Keratinocyte (primary cell): ENCODE results near the gene B3GLCT. TPM values are rescaled to one million over a fixed set of nuclear protein-coding genes. Genes with fewer than 3 reads are reported as not detected.

Source experiments
- DNase-seq: peaks from one replicate; pipeline ENCODE4 v3.0.0-alpha.2; 2011; ENCODE audit warnings: low read depth, missing footprints, low spot score
- FAIRE-seq: peaks from 2 replicates; lab custom pipeline; 2011; peaks lifted over from hg19 to GRCh38; lab: Jason Lieb, UNC
- H2AFZ ChIP-seq: 2 replicates; pipeline ENCODE4 v1.6.0; 2012; ENCODE audit warnings: low read length, control low read depth, inconsistent platforms; ENCODE audit not compliant: control insufficient read depth
- H3K27ac ChIP-seq: 2 replicates; pipeline ENCODE4 v1.5.1; 2011; ENCODE audit warnings: low read length; ENCODE audit not compliant: control insufficient read depth, insufficient read depth
- H3K27me3 ChIP-seq: 3 replicates; pipeline ENCODE4 v1.6.0; 2011; ENCODE audit warnings: low read length; ENCODE audit not compliant: control insufficient read depth, insufficient read depth; ENCODE audit errors: extremely low read depth
- H3K36me3 ChIP-seq, 2 experiments: 2 replicates in 1 of 2; 3 replicates in 1 of 2; pipeline ENCODE4 v1.5.1; 2011; ENCODE audit warnings: low read length in 2 of 2, mild to moderate bottlenecking in 1 of 2; ENCODE audit not compliant: control insufficient read depth in 2 of 2, insufficient read depth in 2 of 2; ENCODE audit errors: extremely low read depth in 1 of 2
- H3K4me1 ChIP-seq: 3 replicates; pipeline ENCODE4 v1.5.1; 2011; ENCODE audit warnings: low read length; ENCODE audit not compliant: control insufficient read depth, insufficient read depth; ENCODE audit errors: extremely low read depth
- H3K4me2 ChIP-seq: 3 replicates; pipeline ENCODE4 v1.6.0; 2011; ENCODE audit warnings: low read depth, low read length; ENCODE audit not compliant: control insufficient read depth, insufficient read depth; ENCODE audit errors: extremely low read depth
- H3K4me3 ChIP-seq, 3 experiments: fragments of 200-600 bp in 1 of 3; sonication (generic) in 1 of 3; 2 replicates in 2 of 3; 3 replicates in 1 of 3; pipeline ENCODE4 v1.5.1; 2011 to 2016; ENCODE audit warnings: low read length in 3 of 3, mild to moderate bottlenecking in 3 of 3, control low read depth in 2 of 3, inconsistent platforms in 1 of 3, low read depth in 1 of 3, mixed read lengths in 1 of 3, mixed run types in 1 of 3, moderate library complexity in 1 of 3; ENCODE audit not compliant: control insufficient read depth in 2 of 3, insufficient read depth in 2 of 3; ENCODE audit errors: extremely low read depth in 1 of 3
- H3K79me2 ChIP-seq: 2 replicates; pipeline ENCODE4 v1.6.0; 2012; ENCODE audit warnings: low read length; ENCODE audit not compliant: control insufficient read depth, insufficient read depth
- H3K9ac ChIP-seq: 3 replicates; pipeline ENCODE4 v1.6.0; 2011; ENCODE audit warnings: low read length; ENCODE audit not compliant: control insufficient read depth, insufficient read depth; ENCODE audit errors: extremely low read depth
- H3K9me1 ChIP-seq: 3 replicates; pipeline ENCODE4 v1.6.0; 2011; ENCODE audit warnings: low read length; ENCODE audit not compliant: control insufficient read depth, insufficient read depth; ENCODE audit errors: extremely low read depth
- H3K9me3 ChIP-seq: 2 replicates; pipeline ENCODE4 v1.5.1; 2012; ENCODE audit warnings: low read depth, low read length; ENCODE audit not compliant: control insufficient read depth
- H4K20me1 ChIP-seq: 3 replicates; pipeline ENCODE4 v1.6.0; 2011; ENCODE audit warnings: low read length; ENCODE audit not compliant: control insufficient read depth, insufficient read depth; ENCODE audit errors: extremely low read depth
- CTCF ChIP-seq, 3 experiments: IDR thresholded peaks in 1 of 3; conservative IDR thresholded peaks in 1 of 3; optimal IDR thresholded peaks in 1 of 3; 2 replicates in 2 of 3; 3 replicates in 1 of 3; pipeline versions ENCODE3 to v1.5.1; 2011; ENCODE audit warnings: low read length in 3 of 3, mild to moderate bottlenecking in 3 of 3, moderate library complexity in 2 of 3, control low read depth in 1 of 3, inconsistent platforms in 1 of 3; ENCODE audit not compliant: insufficient read depth in 2 of 3; ENCODE audit errors: extremely low read depth in 1 of 3
- EZH2 ChIP-seq: IDR thresholded peaks from one replicate; pipeline ENCODE4 v1.6.1; 2012; ENCODE audit warnings: inconsistent platforms, mild to moderate bottlenecking, low read length, moderate library complexity
- dilution Hi-C: fragments of 300-500 bp; cut with MboI; formaldehyde crosslinking; loops from one replicate; pipeline ENCODE4 v1.7.0; 2020; ENCODE audit warnings: low sequenced_read_pairs; ENCODE audit not compliant: extremely low pct_ligation_motif_present
- polyA plus RNA-seq, 5 experiments: library from polyadenylated mRNA; depleted of rRNA in 3 of 5; stranded (reverse) in 3 of 5; stranded (forward) in 1 of 5; unstranded in 1 of 5; fragments of >200 nt; gene quantifications; 1 replicate in 1 of 5; 2 replicates in 3 of 5; 3 replicates in 1 of 5; pipeline versions ENCODE4 v1.2.1 to v1.2.3, GENCODE V29; 2011 to 2012; ENCODE audit warnings: missing spikeins in 2 of 5, low read depth in 1 of 5, low replicate concordance in 1 of 5

B3GLCT gene
- polyA plus RNA-seq, 1 donor (not counting 4 experiments of a cell fraction or from before 2014, with no cell fraction given), result 4.4 TPM

GRCh38 chr13:31322702-31323405 is 123.1 kb downstream of the B3GLCT start:
- DNase-seq (no peak), FAIRE-seq (no peak)
- Histone ChIP-seq H3K9ac (no peak overlapping the region), H3K36me3 (peaks cover 0 to 1% of the 10 kb centered on the region in 2 experiments), H3K27me3 (no peaks in the 10 kb centered on the region), H3K27ac (no peak overlapping the region), H3K4me2 (no peak overlapping the region), H3K9me1 (no peaks in the 10 kb centered on the region), H3K79me2 (no peaks in the 10 kb centered on the region), H4K20me1 (no peaks in the 10 kb centered on the region), H2AFZ (no peak overlapping the region), H3K4me1 (no peaks in the 10 kb centered on the region), H3K9me3 (no peaks in the 10 kb centered on the region), H3K4me3 (no peak overlapping the region)
- dilution Hi-C loops, result no loop called here
- TF ChIP-seq EZH2 (no peak), CTCF (optimal IDR thresholded peaks at IDR 0.05 in 1 of 3, IDR thresholded peaks at IDR 0.05 in 1 of 3, conservative IDR thresholded peaks at IDR 0.05 in 1 of 3; ENCODE audit: extremely low read depth in 1 of 3, insufficient read depth in 2 of 3, low read length in 3 of 3) (no peak)

- no peaks in the 10 kb centered on the region for H3K27me3 ChIP-seq
- dilution Hi-C loops, result no loop called here
- FAIRE-seq (no peak), DNase-seq (no peak)
- no peak overlapping the region for H3K4me3 ChIP-seq
- H3K4me2 ChIP-seq, result no peak overlapping the region
- no peak overlapping the region for H3K27ac ChIP-seq
- no peak overlapping the region for H2AFZ ChIP-seq
- H3K79me2 ChIP-seq, result no peaks in the 10 kb centered on the region
- no peaks in the 10 kb centered on the region for H3K9me1 ChIP-seq
- H3K36me3 ChIP-seq, result peaks cover 0 to 3% of the 10 kb centered on the region in 2 experiments
- TF ChIP-seq EZH2, result no peak
- TF ChIP-seq CTCF (optimal IDR thresholded peaks at IDR 0.05 in 1 of 3, IDR thresholded peaks at IDR 0.05 in 1 of 3, conservative IDR thresholded peaks at IDR 0.05 in 1 of 3; ENCODE audit: extremely low read depth in 1 of 3, insufficient read depth in 2 of 3, low read length in 3 of 3), result no peak
- H3K9me3 ChIP-seq, result no peaks in the 10 kb centered on the region
- H3K4me1 ChIP-seq, result no peaks in the 10 kb centered on the region
- H3K9ac ChIP-seq, result no peak overlapping the region
- no peaks in the 10 kb centered on the region for H4K20me1 ChIP-seq
Measured at GRCh38 chr13:31327182-31327860, 127.5 kb downstream of the B3GLCT start.
